Activated CD8-positive, alpha-beta memory T cell treated with anti-CD3 and anti-CD28 coated beads for 36 hours (primary cell): ENCODE measurements around the gene SPRR2G. TPM values are rescaled to one million over a fixed set of nuclear protein-coding genes. Genes with fewer than 3 reads are reported as not detected.
"Not testable (repeated sequence)": the region's sequence is repeated elsewhere in the genome, so short reads cannot be mapped to it uniquely, and the experiment has no call there.

Experiments
- CTCF ChIA-PET: fragments of 350-600 bp; sonication (Branson Sonifier 250); formaldehyde crosslinking; loops from one replicate; lab custom pipeline; 2021; ENCODE audit warnings: antibody characterized with exemption; lab: Charles Lee
- POLR2A ChIA-PET: fragments of 350-600 bp; sonication (Branson Sonifier 250); formaldehyde crosslinking; loops from one replicate; lab custom pipeline; 2021; ENCODE audit warnings: antibody characterized with exemption; lab: Charles Lee
- total RNA-seq, 2 experiments: library from RNA; stranded (reverse); gene quantifications; one replicate each; pipeline ENCODE4 v1.2.3, GENCODE V29; 2021

Gene SPRR2G
- total RNA-seq, 2 experiments from 2014 or later = not detected

DNA sequence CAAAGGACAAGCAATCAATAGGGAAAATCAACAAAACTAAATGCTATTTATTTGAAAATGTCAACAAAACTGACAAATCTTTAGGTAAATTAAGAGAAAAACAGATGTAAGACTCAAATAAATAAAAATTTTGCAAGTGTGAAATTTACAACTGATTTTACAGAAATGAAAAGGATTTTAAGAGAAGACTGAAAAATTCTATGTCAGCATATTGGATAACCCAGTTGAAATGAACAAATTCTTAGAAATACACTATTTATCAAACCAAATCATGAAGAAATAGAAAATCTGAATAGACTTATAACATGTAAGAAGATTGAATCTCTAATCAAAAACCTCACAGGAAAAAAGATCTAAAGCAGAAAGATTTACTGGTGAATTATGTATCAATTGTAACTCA lies 29.7 kb downstream of the SPRR2G start:
- ChIA-PET CTCF (no interaction called here), POLR2A (no interaction called here)

DNA sequence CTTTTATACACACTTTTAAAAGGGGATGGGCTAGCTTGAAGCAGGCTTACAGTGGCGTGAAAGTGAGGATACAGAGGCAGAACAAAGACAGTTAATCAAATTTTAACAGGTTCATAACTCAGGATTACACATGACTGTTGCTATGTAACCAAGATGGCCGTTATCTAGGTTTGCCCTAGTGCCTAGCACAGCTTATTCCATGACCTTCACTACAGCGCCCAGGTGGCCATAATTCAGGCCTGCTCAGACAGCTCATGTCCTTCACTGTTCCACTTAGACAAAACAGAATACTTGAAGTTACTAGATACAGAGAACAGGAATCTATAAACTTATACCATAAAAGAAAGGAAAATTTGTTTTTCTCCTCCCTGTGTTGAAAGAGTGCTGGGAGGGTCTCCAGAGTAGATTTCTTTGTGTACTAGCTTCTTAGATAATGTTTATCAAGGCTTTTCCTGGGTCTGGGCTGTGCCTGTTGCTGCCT lies 31.2 kb downstream of the SPRR2G start:
- ChIA-PET POLR2A (no interaction called here), CTCF (no interaction called here)

DNA sequence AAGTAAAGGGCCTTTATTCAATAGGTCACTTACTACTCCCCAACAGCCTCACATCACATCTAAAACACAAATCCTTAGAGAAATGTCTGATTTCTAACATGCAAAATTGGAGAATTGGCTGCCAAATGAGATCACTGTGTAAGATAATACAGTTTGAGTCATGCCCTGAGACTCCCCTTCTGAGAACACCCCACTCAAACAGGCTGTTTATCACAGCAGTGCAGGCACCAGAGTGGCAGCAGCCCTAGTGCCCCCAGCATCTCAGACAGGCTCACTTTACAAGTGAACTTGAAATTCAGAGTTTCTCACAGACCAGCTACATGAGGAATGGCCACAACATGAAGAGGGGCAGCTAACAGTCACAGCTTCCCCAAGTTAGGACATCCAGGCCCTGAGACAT lies 35.4 kb downstream of the SPRR2G start:
- CTCF ChIA-PET, POLR2A ChIA-PET: not testable (repeated sequence)

DNA sequence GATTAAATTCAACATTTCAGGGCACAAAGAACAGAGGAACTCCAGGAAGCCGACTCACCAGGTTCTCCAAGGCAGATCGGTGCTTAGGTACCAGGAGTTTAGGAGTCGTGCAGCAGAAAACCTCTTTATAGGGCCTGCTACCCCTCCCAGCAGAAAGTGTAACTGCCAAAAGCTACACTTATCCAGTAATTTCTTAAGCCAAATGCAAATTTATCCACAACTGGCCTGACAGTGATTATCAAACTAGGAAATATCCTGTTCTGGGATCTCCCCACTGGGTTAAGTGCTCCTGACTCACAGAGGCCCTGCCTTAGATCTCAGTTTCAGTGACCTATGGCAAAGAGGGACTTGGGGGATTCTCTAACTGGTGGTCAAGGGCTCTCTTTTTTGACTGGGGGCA lies 37.3 kb downstream of the SPRR2G start, which contains the start of gene SPRR2F:
SPRR2F (minus strand) TSS at position 101 of the 400 bp plus-strand sequence. CDS start 783 bp downstream, outside the sequence.
- POLR2A ChIA-PET = no interaction called here
- CTCF ChIA-PET = no interaction called here

DNA sequence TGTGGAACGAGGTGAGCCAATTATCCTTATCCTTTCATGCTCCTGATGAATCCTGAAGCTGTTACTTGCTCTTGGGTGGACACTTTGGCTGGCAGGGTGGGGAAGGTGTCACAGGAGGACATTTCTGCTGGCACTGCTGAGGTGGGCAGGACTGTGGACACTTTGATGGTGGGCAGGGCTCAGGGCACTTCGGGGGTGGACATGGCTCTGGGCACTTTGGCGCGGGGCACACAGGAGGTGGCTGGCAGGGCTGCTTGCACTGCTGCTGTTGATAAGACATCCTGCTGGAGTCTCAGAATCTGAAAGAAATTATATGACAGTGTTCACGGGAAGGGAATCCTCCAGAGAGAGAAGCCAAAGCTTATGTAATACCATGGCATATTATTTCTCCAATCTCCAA lies 38.2 kb downstream of the SPRR2G start:
- CTCF ChIA-PET, POLR2A ChIA-PET: not testable (repeated sequence)

DNA sequence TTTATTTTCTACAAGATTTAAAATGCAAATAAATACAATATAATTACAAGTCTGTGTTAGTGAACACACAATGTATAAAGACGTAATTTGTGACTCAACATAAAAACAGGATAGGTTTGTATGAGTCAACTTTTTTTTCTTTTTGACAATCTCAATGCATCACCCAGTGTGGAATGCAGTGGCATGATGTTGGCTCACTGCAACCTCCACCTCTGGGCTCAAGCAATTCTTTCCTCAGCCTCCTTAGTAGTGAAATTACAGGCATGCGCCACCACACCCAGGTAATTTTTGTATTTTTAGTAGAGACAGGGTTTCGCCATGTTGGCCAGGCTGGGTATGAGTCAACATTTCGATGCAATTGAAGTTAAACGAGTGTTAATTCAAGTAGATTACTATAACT lies 50.4 kb downstream of the SPRR2G start:
- POLR2A ChIA-PET = no interaction called here
- CTCF ChIA-PET = no interaction called here

Other genes with a start within 250 kb of the SPRR2G start
- gene IVL, start 242.3 kb downstream of the SPRR2G start, total RNA-seq = not detected
- gene SPRR5, start 203.7 kb downstream of the SPRR2G start, total RNA-seq = not detected
- gene SPRR4, start 180.2 kb downstream of the SPRR2G start, total RNA-seq = not detected
- gene SPRR1A, start 166.8 kb downstream of the SPRR2G start, total RNA-seq = not detected
- not detected for gene SPRR3, start 149.1 kb downstream of the SPRR2G start, total RNA-seq
- not detected for gene SPRR1B, start 119.7 kb downstream of the SPRR2G start, total RNA-seq
- gene SPRR2D, start 109.8 kb downstream of the SPRR2G start, total RNA-seq = not detected
- not detected for gene SPRR2A, start 93.4 kb downstream of the SPRR2G start, total RNA-seq
- gene SPRR2B, start 79.3 kb downstream of the SPRR2G start, total RNA-seq = not detected
- not detected for gene SPRR2E, start 56.4 kb downstream of the SPRR2G start, total RNA-seq
- not detected for gene SPRR2F, start 37.4 kb downstream of the SPRR2G start, total RNA-seq
- not detected for gene LELP1, start 52.5 kb upstream of the SPRR2G start, total RNA-seq
- not detected for gene PRR9, start 66.7 kb upstream of the SPRR2G start, total RNA-seq
- gene LORICRIN, start 108.8 kb upstream of the SPRR2G start, total RNA-seq = not detected
- not detected for gene PGLYRP3, start 162.1 kb upstream of the SPRR2G start, total RNA-seq
- not detected for gene PGLYRP4, start 198.0 kb upstream of the SPRR2G start, total RNA-seq
- not detected for gene S100A9, start 207.0 kb upstream of the SPRR2G start, total RNA-seq
- gene S100A12, start 224.7 kb upstream of the SPRR2G start, total RNA-seq = not detected
- not detected for gene S100A8, start 240.2 kb upstream of the SPRR2G start, total RNA-seq